ENCODE measurements around the gene FYN. TPM values are rescaled to one million over a fixed set of nuclear protein-coding genes. Genes with fewer than 3 reads are reported as not detected.

Gene FYN
- total and polyA plus RNA-seq, 2 of the 4 experiments (the other 2 are of a cell fraction) = 30.8 to 36.4 TPM

DNA sequence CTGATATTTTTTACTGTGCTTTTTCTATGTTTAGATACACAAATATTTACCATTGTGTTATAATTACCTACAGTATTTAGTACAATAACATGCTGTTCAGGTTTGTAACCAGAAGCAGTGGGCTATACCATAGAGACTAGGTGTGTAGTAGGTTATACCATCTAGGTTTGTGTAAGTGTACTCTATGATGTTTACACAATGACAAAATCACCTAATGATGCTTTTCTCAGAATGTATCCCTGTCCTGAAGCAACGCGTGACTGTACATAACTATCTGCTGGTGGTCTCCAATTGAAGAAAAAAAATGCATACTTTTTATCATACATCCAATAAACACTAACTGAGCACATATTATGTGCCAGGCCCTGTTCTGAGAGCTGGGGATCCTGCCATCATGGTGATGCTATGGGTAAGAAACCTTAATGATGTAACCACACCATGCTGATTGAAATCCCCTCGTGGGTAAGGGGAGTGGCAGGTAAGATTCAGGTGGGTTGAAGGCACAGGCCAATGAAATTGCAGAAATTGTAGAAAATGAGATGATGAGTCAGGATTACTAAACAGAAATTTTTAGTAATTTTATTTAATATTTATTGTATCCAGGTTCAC is 76.8 kb downstream of the FYN start:
- WGBS, 2 experiments (ENCODE audit: extremely low coverage in 2 of 2, insufficient read length in 1 of 2) = no CpG with 5 or more reads among the region's 3 CpGs
- BruUV-seq (replicated peaks) = no TSS peak

More for the DNA sequence above, 76.8 kb downstream of the FYN start:
- Histone ChIP-seq H2BK120ac (ENCODE audit: low read depth, low read length) (no peak overlapping the region), H3K4me3 (ENCODE audit: insufficient read depth, low read depth, low read length) (no peak overlapping the region), H2AK5ac (ENCODE audit: low read depth, low read length) (no peak overlapping the region), H4K5ac (ENCODE audit: low read depth, low read length) (no peak overlapping the region), H3K56ac (ENCODE audit: extremely low read depth, insufficient read depth, low read length) (no peak overlapping the region), H2BK5ac (ENCODE audit: low read depth, low read length, poor library complexity, severe bottlenecking) (no peak overlapping the region), H4K8ac (ENCODE audit: low read depth in 2 of 2, low read length in 2 of 2) (no peak overlapping the region), H3K4ac (ENCODE audit: low read depth, low read length) (no peak overlapping the region), H3K4me2 (ENCODE audit: low read depth, low read length) (no peak overlapping the region), H2BK20ac (ENCODE audit: low read depth, low read length) (no peak overlapping the region), H3K36me3 (ENCODE audit: control insufficient read depth, insufficient read depth, low read length) (no peaks in the 10 kb centered on the region), H3K14ac (replicated peaks; ENCODE audit: low read depth, low read length) (no peak overlapping the region), H4K91ac (ENCODE audit: insufficient read depth, low read depth, low read length) (no peak overlapping the region), H3K9me1 (ENCODE audit: insufficient read depth, low read length) (peaks cover 10% of the 10 kb centered on the region), H4K20me1 (ENCODE audit: insufficient read depth, low read length) (peaks cover 8% of the 10 kb centered on the region; the same call in 1 of the 2 replicates), H3K9me3 (ENCODE audit: control insufficient read depth, insufficient read depth, low read length) (no peaks in the 10 kb centered on the region), H3K23ac (ENCODE audit: low read depth, low read length) (no peak overlapping the region), H3K27me3 (ENCODE audit: control insufficient read depth, insufficient read depth, low read length) (no peaks in the 10 kb centered on the region), H2AFZ (replicated peaks; ENCODE audit: low read length, poor library complexity) (no peak overlapping the region), H3K79me1 (ENCODE audit: low read depth in 1 of 2, low read length in 2 of 2) (peaks cover 16 to 36% of the 10 kb centered on the region in 2 experiments), H3K9ac (ENCODE audit: low read depth, low read length) (no peak overlapping the region), H2AK9ac (replicated peaks; ENCODE audit: low read depth, low read length, poor library complexity) (no peak overlapping the region), H2BK15ac (ENCODE audit: low read depth, low read length) (no peak overlapping the region), H3K18ac (ENCODE audit: low read depth, low read length) (no peak overlapping the region), H3K27ac (ENCODE audit: insufficient read depth, low read length) (no peak overlapping the region), H3K4me1 (ENCODE audit: control insufficient read depth, insufficient read depth, low read length) (peaks cover 14% of the 10 kb centered on the region)
- DNase-seq (no peak), ATAC-seq (ENCODE audit: low read depth) (no peak)
- TF ChIP-seq CHD1 (IDR thresholded peaks at IDR 0.05; ENCODE audit: low read depth, low read length) = no peak
- TF ChIP-seq RAD21 (IDR thresholded peaks at IDR 0.05; ENCODE audit: low read length) = no peak
- no peak for TF ChIP-seq MXI1 (IDR thresholded peaks at IDR 0.05; ENCODE audit: borderline replicate concordance, low read depth, low read length)
- TF ChIP-seq, protein P1, sequence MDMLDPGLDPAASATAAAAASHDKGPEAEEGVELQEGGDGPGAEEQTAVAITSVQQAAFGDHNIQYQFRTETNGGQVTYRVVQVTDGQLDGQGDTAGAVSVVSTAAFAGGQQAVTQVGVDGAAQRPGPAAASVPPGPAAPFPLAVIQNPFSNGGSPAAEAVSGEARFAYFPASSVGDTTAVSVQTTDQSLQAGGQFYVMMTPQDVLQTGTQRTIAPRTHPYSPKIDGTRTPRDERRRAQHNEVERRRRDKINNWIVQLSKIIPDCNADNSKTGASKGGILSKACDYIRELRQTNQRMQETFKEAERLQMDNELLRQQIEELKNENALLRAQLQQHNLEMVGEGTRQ (IDR thresholded peaks at IDR 0.05; ENCODE audit: low read depth, low read length) = no peak
- no peak for TF ChIP-seq CEBPB (IDR thresholded peaks at IDR 0.05; ENCODE audit: low read depth, low read length)
- no peak for TF ChIP-seq MAFK (IDR thresholded peaks at IDR 0.05; ENCODE audit: low read depth, low read length)
- TF ChIP-seq POLR2A (IDR thresholded peaks at IDR 0.05; ENCODE audit: low read depth, low read length) = no peak
- TF ChIP-seq BHLHE40 (IDR thresholded peaks at IDR 0.05; ENCODE audit: low read depth, low read length) = no peak
- no peak for TF ChIP-seq SMC3 (IDR thresholded peaks at IDR 0.05; ENCODE audit: low read depth, low read length)
- TF ChIP-seq RFX5 (IDR thresholded peaks at IDR 0.05; ENCODE audit: low read depth, low read length) = no peak
- no peak for TF ChIP-seq NFE2L2 (IDR thresholded peaks at IDR 0.05; ENCODE audit: low read depth, low read length)
- TF ChIP-seq, protein P2, sequence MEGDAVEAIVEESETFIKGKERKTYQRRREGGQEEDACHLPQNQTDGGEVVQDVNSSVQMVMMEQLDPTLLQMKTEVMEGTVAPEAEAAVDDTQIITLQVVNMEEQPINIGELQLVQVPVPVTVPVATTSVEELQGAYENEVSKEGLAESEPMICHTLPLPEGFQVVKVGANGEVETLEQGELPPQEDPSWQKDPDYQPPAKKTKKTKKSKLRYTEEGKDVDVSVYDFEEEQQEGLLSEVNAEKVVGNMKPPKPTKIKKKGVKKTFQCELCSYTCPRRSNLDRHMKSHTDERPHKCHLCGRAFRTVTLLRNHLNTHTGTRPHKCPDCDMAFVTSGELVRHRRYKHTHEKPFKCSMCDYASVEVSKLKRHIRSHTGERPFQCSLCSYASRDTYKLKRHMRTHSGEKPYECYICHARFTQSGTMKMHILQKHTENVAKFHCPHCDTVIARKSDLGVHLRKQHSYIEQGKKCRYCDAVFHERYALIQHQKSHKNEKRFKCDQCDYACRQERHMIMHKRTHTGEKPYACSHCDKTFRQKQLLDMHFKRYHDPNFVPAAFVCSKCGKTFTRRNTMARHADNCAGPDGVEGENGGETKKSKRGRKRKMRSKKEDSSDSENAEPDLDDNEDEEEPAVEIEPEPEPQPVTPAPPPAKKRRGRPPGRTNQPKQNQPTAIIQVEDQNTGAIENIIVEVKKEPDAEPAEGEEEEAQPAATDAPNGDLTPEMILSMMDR (conservative IDR thresholded peaks at IDR 0.05; ENCODE audit: low read depth, low read length) = no peak
- TF ChIP-seq RCOR1 (IDR thresholded peaks at IDR 0.05; ENCODE audit: insufficient replicate concordance, low read length) = no peak
- TF ChIP-seq MAZ (IDR thresholded peaks at IDR 0.05; ENCODE audit: borderline replicate concordance, low read depth, low read length) = no peak
- TF ChIP-seq, protein P3, sequence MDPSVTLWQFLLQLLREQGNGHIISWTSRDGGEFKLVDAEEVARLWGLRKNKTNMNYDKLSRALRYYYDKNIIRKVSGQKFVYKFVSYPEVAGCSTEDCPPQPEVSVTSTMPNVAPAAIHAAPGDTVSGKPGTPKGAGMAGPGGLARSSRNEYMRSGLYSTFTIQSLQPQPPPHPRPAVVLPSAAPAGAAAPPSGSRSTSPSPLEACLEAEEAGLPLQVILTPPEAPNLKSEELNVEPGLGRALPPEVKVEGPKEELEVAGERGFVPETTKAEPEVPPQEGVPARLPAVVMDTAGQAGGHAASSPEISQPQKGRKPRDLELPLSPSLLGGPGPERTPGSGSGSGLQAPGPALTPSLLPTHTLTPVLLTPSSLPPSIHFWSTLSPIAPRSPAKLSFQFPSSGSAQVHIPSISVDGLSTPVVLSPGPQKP (IDR thresholded peaks at IDR 0.05; ENCODE audit: borderline replicate concordance, low read depth, low read length) = no peak
- no peak for TF ChIP-seq FOS (IDR thresholded peaks at IDR 0.05; ENCODE audit: low read depth, low read length)
- dilution Hi-C loops (cut with HindIII; ENCODE audit: low sequenced_read_pairs, unreplicated experiment) = no loop called here
- in situ Hi-C loops (cut with MboI; ENCODE audit: low sequenced_read_pairs) = no loop called here
- POLR2A ChIA-PET (ENCODE audit: unreplicated experiment) = no interaction called here
- CTCF ChIA-PET = no interaction called here
- intact Hi-C loops (cut with micrococcal nuclease) = no loop called here

All from IMR-90 (cell line).